Right hindlimb (tissue), 1 donor: Measurements from ENCODE around the gene PSG2.
"Not testable (repeated sequence)": the region's sequence is repeated elsewhere in the genome, so short reads cannot be mapped to it uniquely, and the experiment has no call there.

Experiments used
- DNase-seq: peaks from one replicate; pipeline ENCODE4 v3.0.0-alpha.2; 2018

Gene PSG2

DNA sequence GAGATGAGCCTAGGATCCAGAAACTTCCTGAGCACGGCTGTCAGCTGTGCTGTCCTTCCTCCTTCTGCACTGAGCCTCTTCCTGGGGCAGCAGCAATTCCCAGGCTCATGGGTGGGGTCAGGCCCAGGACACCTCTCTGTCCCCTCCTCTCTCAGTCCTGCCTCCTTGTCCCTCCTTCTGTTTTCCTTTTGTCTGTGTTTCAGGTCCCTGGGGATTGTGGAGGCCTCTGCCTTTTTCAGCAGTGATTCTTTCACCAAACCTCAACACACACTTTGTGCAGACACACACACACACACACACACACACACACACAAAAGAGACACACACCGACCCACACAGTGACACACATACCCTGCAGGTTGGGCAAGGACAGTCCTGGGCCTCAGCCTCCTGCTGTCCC lies at the start of gene PSG2:
Gene PSG2, minus strand, starts transcription at position 101 of the 400 bp plus-strand sequence. CDS start 132 bp downstream, outside the sequence.
- DNase-seq: not testable (repeated sequence)

DNA sequence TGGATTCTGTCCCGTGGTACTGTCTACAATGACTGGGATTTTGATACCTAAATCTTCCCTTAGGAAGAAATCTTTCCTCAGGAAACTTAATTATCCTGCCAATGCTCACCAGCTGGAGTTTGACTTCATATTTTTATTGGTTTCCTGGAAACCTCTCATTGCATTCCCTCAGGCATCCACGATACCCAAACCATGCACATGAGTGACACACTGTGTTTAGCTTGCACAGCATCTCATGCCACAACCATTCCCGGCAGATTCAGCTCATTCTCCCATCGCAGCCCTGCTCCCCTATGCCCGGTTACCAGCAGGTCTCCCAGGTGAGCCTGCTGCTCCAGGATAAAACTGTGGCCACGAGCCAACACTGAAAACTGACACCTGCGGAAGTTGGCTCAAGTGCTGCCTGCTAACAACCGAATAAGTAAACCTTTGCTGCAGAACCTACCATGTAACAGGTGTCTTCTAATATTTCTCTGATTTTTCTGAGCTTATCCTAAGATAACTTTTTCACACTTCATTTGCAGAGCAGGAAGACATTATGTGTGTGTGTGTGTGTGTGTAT lies 48.9 kb upstream of the PSG2 start:
- DNase-seq: not testable (repeated sequence)

DNA sequence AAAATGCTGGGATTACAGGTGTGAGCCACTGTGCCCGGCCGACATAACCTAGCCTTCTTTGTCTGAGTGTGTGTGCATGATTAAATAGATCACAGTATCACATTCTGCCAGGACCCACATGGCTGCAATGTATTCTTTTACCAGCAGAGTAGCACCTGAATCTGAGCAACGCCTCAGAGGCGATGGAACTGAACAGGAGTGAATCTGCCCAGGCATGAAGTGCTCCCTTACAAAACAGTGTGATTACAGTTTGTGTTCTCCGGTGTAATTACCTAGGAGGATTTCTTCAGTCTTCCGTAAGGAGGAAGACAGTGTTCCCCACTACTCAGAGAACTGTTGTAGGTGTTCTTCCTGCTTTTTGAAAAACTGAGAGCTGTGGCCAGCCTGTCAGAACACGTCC lies 46.7 kb upstream of the PSG2 start:
- DNase-seq: not testable (repeated sequence)

DNA sequence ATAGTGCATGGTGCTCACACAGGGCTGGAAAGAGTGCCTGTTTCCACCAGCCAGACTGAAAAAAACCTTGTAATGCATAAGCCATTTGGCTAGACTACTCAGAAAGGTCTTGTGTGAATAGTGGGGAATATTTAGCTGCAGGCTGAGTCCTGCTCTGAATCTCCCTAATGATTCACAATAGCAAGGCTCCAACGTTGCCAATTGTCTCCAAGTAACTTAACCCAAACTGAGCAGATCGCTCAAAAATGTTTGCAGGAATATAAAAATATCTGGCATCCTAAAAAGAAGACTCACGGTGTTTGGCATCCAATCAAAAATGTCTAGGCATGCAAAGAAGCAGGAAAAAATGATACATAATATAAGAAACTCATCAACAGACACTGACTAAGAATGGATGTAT lies 44.8 kb upstream of the PSG2 start:
- not testable (repeated sequence) for DNase-seq

DNA sequence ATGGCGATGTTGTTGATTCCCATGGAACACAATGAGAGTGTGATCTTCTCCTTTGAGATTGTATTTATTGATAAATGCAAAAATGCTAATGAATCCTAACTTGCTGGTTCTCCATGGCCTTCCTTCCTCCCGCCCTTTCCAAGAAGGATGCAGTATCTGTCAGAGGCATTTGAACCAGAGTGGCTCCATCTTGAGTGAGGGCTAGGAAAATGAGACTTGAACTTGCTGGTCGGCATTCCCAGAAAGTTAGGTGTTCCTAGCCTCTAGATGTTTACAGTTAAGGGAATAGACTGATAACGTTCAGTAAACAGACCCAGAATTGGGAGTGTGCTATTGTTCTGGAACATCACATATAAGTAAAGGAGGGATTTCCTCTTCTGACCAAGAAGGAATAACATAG lies 44.2 kb upstream of the PSG2 start:
- no peak for DNase-seq

DNA sequence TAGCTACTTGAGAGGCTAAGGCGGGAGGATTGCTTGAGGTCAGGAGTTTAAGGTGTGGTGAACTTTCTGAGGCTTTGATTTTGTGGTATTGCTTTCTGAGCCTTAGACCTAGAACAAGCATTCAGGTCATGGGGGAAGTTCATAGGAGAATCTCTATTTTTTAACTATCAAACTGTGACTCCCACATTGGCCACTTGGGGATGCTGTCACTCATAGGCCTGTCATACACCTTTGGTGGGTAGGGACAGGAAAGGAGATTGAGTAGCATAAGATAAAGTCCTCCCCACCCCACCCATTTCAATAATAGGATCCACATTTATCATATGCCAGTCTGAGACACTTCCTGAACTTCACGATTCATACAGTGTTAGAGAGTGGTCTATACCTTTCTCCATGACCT lies 41.9 kb upstream of the PSG2 start:
- DNase-seq: no peak

DNA sequence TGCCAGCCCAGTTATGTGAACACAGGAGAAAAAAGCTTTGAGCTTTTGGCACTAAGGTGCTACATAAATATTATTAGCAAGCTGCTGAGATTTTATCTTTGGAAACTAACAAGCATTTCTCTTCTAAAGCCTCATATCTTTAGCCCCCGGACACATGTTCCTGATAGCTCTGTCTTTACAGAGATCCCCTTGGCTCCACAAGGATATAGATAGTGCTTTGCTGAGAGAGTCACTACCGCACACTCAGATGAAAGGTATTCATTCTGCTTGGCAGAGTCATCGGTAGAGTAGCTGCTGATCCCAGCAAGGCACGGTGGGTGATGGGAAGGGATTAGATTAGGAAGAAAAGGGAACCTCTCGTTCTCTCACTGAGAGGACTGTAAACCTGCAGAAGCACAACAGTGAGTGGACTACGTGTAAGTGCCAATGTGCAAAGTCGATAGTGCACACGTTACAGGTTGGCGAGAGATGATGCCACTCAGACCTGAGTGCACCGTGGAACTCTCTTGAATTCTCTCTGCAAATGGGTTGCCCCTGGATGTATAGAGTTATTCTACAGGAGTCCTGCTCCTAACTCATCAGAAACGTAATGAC lies 38.0 kb upstream of the PSG2 start:
- DNase-seq: not testable (repeated sequence)

DNA sequence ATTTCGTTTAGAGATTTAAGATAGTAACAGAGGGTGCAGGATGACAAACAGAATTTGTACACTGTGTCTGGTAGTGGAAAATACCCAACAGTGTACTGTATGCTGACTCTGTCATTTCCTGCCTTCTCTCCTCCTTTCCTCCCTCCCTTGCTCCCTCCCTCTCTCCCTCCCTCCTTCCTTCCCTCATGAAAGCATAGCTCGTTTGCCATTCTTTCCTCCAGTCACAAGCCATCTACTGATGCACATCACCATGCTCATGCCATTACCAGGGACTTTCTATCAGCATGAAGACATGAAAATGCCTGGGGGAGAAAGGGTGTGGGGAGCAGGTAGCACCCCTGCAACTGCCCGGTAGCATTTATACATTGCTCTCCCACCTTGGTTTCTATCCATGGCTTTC lies 37.0 kb upstream of the PSG2 start:
- DNase-seq: not testable (repeated sequence)

DNA sequence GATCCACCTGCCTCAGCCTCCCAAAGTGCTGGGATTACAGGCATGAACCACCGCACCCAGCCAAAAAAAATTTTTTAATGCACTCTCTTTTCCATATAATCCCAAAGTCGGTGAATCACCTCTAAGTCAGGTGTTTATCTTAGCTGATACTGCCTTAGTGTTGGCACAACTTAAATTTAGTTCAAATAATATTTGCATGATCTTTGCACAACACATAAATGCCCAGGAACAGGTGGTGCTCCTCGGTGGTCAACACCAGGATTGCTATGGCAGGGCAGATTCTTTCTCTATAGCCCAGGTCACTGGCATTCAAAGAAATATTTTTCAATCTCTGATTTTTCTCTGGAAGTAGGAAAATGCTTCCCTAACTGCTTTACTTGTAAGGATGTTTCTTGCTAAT lies 33.9 kb upstream of the PSG2 start:
- not testable (repeated sequence) for DNase-seq

DNA sequence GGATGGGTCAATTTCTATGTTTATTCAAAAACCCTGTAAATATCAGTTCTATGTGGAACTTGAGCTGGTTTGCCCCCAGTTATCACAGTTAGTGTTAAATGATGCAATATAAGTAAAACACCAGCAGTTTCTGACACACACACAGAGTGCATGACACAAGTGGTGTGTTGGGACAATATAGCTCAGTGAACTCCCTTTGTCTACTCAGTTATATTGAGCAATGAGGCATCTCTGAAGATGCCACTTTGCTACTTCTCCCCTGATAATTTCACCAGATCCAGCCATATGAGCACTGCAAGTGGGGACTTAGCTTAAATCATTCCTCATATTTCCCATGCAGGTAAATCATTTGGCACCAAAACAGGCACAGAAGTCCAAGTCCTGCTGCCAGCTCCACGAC lies 33.0 kb upstream of the PSG2 start:
- DNase-seq: not testable (repeated sequence)

DNA sequence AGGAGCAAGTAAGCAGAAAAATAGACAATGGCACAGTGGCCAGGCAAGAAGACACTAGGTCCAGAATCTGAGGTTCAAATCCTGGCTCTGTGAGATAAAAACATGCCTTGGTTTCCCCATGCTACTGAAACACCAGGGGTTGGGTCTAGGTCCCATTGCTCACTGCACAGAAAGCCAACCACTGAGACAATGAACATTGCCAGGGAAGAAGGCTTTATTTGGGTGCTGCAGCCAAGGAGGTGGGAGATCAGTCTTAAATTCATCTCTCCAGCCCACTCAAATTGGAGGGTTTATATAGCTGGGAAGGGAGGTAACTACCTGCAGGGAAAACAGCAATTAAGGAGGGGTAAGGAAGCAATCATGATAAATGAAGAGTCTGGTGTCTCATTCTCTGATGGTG lies 32.6 kb upstream of the PSG2 start:
- DNase-seq: not testable (repeated sequence)

DNA sequence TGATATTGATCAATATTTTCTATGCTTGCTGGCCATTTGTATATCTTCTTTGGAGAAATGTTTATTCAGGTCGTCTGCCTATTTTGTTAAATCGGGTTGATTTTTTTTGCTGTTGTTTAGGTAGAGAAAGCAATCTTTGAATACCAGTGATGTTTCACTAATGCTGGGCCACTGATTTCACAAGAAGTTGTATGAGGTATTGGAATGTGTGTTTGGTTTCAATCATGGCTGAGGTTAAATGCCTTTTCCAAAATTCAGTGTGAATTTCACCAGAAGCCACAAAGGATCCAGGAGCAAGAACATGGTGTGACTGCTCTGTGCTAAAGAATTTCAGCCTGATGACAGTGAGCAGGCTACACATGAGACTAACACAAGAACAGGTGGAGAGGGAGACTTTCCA lies 32.1 kb upstream of the PSG2 start:
- DNase-seq: not testable (repeated sequence)

DNA sequence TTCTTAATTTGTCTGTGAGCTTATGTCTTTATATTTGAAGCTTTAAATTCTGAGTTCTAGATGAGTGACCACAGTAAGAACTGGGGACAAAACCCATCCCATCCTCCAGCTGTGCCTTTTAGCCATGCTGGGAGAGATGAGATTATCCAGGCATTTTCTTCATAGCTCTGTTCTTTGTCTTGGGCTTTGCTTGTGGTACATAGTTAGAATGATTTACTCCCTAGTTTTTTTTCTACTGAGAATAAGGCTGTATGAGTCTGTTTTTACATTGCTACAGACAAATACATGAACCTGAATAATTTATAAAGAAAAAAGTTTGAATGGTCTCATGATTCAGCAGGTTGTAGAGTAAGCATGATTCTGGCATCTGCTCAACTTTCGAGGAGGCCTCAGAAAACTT lies 24.9 kb upstream of the PSG2 start:
- DNase-seq: not testable (repeated sequence)

DNA sequence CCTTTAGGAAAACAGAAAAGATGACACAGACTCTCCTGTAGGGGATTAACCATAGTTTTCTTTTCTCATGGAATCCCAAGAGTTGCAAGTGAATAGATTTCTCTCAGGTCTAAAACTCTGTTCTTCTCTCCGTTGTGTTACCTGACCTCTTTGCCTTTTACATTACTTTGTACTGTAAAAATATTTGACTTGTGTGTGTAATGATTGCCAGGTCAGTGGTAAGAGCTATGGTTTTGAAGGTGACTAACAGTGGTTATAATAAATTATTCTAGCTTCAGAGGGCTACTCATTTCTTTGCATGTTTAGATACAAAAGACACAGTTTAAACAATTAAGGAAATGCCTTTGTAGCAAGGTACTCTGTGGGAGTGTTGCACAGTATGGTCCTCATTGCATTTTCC lies 23.0 kb upstream of the PSG2 start:
- DNase-seq: no peak

DNA sequence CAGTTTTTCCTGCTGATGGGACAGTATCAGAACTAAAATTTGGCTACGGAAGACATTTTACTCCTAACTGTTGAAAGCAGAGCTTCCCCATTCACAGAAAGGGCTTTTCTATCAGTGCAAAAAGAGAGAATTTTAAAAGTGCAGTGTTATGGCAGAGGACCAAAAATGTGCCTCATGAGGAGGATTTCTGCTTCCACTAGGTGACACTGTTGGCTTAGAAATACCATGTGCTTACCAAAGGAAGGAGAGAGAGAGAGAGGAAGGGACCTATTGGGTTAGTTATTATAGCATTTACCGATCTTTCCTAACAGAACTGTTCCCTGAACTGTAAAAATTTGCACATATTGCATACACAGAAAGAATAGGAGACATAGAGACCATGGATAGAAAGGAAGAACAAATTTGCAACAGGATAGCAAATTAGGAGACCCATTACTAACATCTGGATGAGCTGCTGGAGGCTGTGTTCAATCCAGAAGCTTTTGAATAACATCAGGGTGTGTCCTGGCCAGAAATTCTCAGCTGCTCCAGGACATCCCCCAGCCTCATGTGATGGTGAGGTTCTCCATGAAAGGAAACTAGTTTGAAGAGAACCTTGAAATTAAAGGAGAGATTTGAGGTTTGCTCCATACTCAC lies 21.8 kb upstream of the PSG2 start:
- not testable (repeated sequence) for DNase-seq

DNA sequence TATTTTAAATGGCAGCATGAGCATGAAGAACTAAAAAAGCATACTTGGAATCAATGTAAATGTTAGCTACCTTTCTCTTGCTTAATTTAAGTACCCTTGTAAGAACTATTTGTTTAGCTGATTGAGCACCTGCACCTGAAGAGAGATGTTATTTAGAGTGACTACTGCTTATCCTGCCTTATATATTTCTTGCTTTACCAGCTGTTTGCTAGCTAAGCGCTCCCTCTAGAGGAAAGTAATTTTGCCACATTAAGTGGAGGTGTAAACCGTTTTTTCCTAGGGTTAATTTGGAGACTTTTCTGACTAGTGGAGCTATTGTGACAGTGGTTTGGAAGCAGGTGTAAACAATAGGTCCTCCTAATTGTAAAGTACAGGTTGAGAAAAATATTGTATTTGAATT lies 19.4 kb upstream of the PSG2 start:
- no peak for DNase-seq

DNA sequence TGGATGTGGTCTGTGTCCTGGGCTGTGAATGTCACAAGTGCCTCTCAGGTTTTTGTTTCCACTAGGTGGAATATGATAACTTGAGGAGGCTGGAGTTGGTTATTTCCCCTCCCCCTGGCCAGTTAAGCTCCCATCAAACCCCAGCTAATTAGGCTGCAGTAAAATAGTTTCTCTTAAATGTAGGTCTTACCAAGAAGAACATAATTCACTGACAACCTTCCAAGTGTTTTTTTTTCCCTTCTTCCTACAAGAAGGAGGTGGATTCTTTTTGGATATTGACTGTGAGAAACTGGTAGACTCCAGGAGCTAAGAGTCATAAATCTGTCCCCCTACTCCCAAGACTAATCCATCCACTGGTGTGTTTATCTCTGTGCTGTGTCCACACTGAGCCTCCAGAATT lies 15.9 kb upstream of the PSG2 start:
- DNase-seq: not testable (repeated sequence)

DNA sequence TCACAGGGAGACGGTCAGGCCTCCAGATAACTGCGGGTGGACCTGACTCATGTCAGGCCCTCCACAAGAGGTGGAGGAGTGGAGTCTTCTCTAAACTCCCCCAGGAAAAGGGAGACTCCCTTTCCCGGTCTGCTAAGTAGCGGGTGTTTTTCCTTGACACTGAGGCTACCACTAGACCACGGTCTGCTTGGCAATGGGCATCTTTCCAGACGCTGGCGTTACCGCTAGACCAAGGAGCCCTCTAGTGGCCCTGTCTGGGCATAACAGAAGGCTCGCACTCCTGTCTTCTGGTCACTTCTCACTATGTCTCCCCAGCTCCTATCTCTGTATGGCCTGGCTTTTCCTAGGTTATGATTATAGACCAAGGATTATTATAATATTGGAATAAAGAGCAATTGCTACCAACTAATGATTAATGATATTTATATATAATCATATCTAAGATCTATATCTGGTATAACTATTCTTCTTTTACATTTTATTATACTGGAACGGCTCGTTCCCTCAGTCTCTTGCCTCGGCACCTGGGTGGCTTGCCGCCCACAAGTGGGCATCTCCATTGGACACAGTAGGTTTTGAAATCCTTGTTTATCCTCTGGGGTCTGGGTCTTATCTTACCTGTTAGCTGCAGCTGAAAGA lies 5.3 kb upstream of the PSG2 start:
- DNase-seq: not testable (repeated sequence)

DNA sequence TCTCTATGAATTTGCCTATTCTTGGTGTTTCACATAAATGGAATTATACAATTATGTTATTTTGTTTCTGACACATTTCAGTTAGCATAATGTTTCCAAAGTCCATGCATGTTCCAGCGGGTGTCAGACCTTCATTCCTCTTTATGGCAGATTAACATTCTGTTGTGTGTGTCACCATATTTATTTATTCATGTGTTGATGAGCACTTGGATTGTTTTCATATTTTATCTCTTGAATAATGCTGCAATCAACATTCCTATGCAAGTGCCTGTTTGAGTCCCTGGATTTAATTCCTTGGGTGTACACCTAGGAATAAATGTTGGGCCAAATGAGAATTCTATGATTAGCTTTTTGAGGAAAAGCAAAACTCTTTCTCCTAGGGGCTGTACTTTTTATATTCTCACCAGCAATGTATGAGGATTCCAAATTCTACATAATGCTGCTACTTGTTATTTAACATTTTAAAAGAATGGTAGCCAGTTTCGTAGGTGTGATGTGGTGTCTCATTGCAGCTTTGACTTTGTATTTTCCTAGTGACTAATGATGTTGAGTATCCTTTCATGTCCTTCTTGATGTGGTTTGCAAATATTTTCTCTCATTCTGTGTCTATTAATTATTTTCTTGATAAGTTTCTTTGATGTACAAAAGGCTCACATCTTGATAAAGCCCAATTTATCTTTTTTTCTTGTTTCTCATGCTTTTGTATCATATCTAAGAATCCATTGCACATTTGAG lies 3.5 kb upstream of the PSG2 start:
- DNase-seq: not testable (repeated sequence)

DNA sequence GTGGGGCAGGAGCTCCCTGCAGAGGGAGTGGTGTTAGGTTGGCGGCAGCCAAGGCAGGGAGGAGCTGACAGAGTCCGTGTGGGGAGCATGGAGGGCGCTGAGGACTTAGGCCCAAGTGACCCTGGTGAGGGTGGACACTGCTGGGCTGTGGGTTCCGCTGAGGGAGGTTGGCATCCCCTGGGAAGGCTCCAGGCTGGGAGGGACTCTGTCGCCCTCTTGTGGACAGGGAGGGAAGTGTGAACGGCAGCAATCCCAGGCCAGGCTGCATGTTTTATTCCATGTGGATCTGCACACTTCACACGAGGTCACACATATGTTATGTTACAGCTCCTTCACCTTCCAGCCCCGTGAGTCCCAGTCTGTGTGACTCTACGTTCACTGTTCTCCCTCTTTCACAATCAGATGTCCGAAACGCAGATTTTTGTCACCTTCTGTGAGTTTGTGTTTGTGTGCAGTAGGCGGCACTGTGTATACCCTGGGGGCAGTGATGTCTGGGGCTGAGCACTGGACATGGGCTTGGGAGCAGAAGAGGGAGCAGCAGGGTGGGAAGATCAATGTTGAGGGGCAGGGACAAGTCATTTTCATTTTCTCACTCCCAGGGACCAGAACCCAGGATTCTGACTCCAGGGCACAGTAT lies 1.8 kb upstream of the PSG2 start:
- DNase-seq: not testable (repeated sequence)

DNA sequence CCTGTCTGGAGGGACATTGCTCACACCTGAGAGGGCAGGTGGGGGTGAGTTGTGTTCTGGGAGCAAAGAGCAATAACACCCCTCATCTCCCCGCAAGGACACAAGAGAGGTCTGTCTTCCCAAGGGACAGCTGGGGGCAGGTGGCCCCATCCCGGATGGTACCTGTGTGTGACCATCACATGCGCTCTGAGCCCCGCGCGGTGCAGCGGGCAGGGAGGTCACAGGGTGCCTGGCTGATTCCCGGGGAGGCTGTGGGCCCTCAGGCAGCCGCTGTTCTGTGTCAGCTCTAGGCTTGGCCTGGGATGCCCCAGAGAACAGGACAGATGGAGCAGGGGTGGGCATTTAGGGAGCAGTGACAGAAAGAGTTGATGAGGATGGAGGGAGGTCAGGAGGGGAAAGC lies 1.2 kb upstream of the PSG2 start:
- not testable (repeated sequence) for DNase-seq

DNA sequence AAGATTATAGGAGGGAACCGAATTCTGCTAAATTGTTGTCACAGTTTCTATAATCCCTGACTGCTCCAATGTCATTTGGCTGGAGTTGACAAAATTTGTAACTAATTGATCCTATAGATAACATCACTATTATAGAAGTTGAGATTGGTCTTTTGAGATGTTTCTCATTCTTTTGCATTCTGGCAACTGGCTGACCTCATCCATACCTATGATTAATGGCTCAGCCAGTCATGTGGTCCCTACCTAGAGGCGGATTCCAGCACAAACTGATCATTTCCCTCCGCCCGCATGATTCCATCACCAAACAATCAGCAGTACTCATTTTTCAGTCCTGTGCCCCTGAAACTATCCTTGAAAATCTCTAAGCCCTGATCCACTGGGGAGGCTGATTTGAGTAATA lies 4.2 kb downstream of the PSG2 start:
- DNase-seq: no peak

DNA sequence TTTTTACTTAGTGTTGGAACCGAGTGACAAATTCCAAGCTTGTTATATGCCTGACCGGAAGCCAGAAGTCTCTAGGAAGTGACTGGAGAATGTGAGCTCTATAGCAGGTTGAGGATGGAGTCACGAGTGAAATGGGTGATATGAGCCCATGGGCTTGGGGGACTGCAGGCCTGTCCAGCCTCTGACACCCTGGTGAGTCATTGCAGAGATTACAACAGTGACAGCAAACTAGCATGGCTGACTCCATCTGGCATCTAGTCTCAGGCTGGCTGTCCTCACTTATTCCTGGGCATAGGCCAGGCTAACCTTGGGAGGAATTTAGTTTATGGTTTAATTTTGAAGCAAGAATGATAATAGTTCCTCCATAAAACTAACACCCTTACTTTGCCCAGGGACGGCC lies 4.6 kb downstream of the PSG2 start:
- not testable (repeated sequence) for DNase-seq
